Stimulated activated CD4-positive, alpha-beta T cell treated with anti-CD3 and anti-CD28 coated beads, Interleukin-15, amount 100 ng/mL, for 48 hours (primary cell): Measurements from ENCODE around the gene DDX6.
"Not testable (repeated sequence)": the region's sequence is repeated elsewhere in the genome, so short reads cannot be mapped to it uniquely, and the experiment has no call there.

Source experiments
- DNase-seq, 2 donors: peaks; one replicate each; pipeline ENCODE4 v3.0.0-alpha.2; 2020; ENCODE audit warnings: low read depth in 2 of 2

The DDX6 gene, protein sequence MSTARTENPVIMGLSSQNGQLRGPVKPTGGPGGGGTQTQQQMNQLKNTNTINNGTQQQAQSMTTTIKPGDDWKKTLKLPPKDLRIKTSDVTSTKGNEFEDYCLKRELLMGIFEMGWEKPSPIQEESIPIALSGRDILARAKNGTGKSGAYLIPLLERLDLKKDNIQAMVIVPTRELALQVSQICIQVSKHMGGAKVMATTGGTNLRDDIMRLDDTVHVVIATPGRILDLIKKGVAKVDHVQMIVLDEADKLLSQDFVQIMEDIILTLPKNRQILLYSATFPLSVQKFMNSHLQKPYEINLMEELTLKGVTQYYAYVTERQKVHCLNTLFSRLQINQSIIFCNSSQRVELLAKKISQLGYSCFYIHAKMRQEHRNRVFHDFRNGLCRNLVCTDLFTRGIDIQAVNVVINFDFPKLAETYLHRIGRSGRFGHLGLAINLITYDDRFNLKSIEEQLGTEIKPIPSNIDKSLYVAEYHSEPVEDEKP

DNA sequence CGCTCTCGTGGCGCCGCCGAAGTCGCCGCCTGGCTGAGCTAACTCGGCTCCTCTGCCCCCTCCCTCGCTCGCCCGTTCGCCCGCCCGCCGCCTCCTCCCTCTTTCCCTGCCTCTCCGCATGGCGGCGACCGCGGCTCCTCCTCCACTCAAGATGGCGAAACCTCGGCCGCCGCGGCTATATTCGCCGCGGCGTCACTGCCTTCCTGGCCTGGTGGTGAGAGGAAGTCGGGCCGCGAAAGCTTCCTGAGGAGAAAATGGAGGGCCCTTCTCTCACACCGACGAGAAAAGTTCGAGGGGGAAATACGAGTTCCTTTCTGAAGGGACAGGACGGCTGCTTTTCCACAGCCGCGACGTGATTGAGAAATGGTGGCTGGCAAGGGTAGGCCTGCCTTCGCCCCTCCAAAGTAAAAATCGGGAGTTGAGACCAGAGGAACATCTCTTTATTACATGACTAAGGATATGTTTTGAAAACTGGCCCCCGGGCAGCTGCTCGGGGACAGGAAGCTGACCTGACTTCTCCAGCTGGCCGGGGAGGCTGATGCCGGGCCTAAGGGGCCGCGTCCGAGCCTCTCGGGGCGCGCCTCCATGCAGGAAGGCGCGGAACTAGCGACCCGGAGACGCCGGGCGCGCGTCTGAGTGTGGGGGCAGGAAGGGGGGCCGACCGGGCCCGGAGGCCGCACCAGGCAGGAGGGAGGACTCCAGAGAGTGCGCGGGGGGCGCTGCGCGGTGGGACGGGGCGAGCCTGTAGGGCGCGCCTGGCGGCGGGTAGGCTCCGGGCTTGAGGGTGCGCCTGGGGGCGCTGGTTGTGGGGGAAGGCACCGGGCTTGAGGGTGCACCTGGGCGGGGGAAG, at the start of gene DDX6:
TSS of gene DDX6 (minus strand) at position 54 of the 850 bp plus-strand sequence. CDS start 4,913 bp downstream, outside the sequence.
- DNase-seq = peak; percentile 83 to 88

DNA sequence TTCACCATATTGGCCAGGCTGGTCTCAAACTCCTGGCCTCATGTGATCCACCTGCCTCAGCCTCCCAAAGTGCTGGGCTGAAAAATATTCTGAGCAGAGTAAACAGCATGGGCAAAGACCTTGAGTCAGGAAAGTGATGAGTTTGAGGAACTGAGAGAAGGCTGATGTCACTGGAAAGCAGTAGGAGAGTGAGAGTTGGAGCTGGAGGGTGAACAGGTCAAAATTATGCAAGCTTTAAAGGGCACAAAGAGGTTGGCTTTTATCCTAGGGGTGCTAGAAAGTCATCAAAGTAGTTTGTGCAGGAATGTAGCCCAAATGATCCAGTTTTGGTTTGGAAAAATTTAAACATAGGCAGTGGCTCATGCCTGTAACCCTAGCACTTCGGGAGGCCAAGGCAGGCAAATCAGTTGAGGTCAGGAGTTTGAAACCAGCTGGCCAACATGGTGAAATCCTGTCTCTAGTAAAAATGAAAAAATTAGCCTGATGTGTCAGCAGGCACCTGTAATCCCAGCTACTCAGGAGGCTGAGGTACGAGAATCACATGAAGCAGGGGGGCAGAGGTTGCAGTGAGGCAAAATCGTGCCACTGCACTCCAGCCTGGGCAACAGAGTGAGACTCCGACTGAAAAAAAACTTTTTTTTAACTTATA, 48.1 kb upstream of the DDX6 start:
- DNase-seq = no peak

DNA sequence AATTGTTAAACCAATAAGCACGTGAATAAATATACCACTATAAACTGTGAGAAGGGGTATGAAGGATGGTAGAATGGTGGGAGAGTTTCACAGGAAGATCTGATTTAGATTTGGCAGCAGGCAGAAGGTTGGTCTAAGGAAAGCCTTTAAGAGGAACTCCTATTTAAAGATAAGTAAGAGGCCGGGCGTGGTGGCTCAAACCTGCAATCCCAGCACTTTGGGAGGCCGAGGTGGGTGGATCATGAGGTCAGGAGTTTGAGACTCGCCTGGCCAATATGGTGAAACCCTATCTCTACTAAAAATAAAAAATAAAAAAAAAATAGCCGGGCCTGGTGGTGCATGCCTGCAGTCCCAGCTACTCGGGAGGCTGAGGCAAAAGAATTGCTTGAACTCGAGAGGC, 46.9 kb upstream of the DDX6 start:
- no peak for DNase-seq

DNA sequence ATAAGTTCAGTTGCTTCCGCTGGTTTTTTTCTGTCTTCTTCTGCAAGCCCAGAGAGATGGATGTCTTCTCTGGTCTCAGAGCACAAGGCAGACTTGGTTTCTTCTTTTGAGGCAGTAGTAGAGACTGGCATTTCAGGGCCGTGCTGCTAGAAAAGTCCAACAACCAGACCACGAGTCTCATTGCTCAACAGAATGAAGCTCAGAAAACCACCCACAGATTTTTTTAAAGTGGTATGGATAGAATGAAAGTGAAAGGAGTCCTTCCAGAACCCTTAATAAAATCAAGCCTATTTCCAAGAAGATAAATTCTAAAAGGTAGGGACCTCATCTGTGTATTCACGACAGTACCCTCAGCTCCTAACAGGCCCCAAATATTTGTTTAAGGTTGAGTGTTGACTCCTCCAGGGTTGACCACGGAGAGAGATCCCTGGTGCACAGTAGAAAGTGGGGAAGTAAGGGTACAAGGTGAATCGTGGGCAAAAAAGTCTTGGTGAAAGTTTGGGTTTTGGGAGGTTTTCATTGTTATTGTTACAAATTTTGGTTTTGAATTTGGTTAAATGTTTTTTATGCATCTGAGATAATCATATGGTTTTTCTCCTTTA, 43.6 kb upstream of the DDX6 start:
- no peak for DNase-seq

DNA sequence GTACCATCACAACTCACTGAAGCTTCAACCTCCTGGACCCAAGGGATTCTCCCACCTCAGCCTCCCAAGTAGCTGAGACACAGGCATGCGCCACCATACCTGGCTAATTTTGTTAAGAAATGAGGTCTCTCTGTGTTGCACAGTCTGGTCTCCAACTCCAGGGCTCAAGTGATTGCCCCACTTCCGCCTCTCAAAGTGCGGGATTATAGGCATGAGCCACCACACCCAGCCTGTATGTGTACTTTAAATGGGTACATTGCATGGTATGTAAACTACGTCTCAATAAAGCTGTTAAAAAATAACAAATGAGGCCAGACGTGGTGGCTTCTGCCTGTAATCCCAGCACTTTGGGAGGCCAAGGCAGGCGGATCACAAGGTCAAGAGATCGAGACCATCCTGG, 36.2 kb upstream of the DDX6 start:
- no peak for DNase-seq

DNA sequence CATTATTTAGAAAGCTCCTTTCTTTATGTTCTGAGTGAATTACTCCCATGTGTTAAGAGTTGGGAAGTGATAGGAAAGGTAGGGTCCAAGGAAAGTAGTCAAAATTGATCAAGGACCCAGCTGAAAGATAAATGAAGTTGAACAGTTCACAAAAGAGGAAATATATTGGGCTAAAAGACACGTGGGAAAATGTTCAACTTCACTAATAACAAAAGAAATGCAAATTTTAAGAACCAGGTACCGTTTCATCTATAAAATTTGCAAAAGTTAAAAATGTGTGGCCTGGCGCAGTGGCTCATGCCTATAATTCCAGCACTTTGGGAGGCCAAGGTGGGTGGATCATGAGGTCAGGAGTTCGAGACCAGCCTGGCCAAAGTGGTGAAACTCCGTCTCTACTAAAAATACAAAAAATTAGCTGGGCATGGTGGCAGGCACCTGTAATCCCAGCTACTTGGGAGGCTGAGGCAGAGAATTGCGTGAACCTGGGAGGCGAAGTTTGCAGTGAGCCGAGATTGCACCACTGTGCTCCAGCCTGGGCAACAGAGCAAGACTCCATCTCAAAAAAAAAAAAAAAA, 32.1 kb upstream of the DDX6 start:
- not testable (repeated sequence) for DNase-seq

DNA sequence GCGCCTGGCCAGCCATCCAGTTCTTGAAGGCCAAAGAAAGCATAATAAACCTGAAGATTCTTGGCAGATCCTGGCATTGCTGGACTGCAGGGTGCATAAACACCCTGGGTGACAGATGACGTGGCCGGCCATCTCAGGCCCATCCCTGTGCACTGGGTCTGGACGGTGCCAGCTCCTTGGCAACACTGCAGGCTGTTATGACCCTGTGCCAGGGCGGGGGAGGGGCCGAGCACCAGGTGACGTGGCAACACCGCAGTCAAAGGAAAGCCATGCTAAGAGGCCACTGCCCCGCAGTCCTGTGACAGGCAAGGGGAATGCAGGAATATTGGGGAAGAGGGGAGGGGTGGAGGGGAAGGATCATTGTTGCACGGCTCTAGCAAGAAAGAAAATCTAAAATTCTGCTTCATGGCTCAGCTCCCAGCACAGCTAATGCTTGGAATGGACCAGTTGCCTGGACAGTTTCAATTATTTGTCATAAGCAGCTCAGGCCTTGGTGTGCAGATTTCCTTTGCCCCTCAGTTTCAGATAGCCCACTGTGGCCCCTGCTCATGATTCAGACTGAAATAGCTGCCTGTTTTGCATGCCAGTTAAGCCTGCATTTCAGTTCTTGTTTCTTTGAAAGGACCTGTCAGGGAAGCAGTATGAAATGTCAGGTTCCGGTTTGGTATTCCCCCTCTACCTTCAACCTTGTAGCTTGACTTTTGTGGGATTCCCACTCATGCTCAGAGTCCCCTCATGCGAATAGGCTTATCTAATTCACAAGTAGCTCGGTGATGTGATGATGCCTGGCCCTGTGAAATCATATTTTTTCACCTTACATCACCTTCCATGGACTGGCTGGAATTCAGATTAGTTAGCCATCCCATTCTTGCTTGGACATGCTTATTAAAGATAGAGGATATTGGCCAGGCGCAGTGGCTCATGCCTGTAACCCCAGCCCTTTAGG, 29.7 kb upstream of the DDX6 start:
- DNase-seq = no peak

DNA sequence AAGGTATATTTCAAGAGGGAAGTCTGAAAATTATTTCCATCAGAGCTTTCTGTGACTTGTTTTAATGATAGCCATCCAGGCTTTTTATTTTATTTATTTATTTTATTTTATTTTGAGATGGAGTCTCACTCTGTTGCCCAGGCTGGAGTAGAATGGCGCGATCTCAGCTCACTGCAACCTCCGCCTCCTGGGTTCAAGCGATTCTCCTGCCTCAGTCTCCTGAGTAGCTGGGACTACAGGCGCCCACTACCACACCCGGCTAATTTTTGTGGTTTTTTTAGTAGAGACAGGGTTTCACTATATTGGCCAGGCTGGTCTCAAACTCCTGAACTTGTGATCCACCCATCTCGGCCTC, 29.0 kb upstream of the DDX6 start:
- DNase-seq = not testable (repeated sequence)

DNA sequence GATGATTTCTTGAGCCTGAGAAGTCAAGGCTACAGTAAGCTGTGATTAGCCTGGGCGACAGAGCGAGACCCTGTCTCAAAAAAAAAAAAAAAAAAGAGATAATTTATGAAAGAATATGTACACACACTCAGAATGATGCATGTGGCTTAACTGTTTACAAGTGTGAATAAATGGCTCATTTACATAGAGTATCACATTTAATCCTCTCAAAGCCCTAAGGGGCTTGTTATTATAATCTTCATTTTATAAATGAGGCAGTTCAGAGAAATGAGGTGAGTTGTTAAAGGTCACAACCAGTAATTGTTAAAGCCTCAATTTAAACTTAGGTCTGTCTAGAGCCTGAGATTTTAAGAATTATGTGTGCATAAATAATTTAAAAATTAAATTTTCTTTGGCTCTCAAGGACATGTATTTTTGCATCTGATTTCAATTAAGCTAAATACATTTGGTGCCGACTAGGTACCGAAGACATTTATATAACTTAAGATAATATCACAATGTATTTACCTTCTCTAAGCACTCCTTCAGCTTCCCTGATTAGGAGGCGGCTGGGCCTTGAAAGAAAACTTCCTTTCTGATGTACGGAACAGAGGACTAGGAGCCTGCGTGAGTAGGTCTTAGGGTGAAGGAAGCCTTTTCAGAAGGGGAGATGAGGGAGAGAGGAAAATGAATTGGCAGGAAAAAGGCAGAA, 28.5 kb upstream of the DDX6 start:
- no peak for DNase-seq

DNA sequence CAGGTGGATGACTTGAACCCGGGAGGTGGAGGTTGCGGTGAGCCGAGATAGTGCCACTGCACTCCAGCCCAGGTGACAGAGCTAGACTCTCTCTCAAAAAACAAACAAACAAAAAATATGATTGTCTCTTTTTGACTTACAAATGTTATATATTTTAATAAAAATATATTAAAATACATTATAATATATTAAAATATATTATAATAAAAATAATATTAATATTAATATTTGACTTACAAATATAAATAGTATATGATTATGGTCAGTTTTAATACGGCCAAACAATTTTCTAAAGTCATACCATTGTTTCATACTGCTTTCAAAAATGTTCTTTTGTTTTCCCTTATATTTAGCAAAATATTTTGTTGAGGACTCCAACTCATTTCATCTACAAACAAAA, 27.2 kb upstream of the DDX6 start:
- no peak for DNase-seq

DNA sequence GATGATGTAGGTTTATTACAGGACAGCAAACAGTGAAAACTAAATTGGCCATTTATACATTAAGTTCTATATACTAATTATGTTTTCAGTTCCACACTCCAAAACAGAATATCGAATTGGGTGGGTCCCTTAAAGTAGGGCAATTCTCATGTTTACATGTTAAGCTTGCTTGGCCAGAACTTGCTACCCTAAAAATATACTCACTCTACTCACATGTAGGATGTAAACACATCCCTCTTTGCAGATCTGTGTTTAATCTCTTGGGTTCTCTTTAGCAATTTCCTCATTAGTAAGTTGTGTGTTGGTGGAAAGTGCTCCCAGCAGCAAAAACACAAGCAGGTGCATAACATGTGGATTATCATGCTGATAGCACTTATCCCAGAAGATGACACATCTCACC, 22.6 kb upstream of the DDX6 start:
- DNase-seq = no peak

DNA sequence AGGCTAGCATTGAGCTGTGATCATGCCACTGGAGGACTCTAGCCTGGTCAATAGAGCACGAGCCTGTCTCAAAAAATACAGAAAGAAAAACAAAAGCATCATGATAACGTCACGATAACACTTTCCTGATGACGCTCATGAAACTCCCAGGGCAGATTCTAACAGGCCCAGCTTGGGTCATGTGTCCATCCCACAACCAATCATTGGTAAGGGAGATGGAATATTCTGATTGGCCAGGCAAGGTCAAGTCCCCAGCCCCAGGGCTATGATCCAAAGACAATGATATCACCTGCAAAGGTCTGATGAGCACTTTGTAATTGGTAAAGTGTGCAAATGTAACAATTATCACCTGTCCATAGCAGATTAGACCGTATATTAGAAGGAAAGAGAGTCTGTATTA, 21.5 kb upstream of the DDX6 start:
- DNase-seq = no peak

DNA sequence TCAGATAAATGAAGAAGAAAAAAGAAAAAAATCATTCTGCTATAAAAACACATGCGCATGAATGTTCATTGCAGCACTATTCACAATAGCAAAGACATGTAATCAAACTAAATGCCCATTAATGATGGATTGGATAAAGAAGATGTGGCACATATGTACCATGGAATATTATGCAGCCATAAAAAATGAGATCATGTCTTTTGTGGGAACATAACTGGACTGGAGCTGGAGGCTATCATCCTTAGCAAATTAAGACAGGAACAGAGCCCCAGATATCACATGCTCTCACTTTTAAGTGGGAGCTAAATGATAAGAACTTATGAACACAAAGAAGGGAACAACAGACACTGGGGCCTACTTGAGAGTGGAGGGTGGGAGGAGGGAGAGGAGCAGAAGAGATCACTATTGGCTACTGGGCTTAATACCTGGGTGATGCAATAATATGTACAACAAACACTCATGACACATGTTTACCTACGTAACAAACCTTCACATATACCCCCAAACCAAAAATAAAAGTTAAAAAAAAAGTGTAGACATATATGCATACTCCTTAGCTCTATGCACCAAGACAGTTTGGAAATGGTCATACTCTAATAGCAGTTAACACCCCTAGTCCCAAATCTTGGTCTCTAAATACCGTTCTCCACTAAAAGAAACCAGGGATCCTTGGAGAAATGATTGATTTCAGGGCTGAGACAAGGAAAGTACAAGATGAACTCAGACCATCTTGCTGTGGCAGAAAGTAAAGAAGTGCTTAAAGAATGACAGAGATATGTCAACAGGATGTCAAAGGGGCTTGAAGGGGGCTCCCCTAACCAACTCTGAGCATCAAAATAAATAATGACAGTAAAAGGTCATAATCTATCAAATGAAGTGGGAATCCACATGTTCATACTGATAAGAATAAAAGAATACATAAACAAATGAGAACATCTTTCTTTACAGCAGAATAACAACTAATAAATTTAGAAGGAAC, 17.1 kb upstream of the DDX6 start:
- no peak for DNase-seq

DNA sequence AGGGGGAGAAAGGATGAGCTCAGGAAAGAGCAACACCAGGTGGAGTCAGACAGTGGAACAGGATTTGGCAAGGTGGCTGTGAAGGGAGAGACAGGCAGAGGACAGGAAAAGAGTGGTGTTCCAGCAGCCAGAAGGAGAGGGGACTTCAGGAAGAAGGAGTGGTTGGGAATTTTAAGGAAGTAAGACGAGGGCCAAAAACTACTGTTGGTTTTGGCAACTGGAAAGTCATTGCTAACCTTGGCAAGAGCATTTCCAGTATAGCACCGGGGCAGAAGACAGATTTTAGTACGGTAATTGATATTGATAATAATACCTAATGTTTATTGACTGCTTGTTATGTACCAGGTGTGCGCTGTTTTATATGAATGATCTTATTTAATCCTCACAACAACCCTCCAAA, 15.4 kb upstream of the DDX6 start:
- no peak for DNase-seq

DNA sequence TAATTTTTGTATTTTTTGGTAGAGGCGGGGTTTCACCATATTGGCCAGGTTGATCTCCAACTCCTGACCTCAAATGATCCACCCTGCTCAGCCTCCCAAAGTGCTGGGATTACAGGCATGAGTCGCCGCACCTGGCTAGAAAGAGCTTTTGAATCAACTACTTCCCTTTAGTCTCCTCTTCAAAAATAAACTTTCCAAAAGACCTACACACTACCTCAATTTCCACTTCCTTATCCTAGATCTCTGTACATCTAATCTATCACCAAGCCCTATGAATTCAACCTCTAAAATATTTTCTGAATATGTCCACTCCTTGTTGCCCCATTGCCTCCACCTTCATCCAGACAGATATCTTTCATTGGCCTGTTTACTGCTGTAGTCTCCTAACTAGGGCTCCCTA, 13.1 kb upstream of the DDX6 start:
- DNase-seq = no peak

DNA sequence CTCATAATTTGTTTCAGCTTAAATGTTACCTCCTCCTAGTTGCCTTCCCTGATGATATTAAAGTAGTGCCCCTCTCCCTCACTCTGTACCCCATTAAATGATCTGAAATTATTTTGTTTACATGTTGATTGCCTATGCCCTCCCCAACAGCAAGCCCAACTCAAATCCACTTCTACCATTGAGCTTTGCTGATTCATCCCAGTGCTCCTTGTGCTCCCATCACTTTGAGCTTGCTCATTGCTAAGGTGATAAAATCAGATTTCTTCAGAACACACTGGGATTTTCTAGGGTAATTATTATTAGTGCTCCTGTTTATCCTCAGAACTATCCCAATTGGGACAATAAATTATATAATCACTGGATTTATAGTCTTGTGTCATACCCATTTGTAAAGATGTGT, 8.4 kb upstream of the DDX6 start:
- DNase-seq = no peak

DNA sequence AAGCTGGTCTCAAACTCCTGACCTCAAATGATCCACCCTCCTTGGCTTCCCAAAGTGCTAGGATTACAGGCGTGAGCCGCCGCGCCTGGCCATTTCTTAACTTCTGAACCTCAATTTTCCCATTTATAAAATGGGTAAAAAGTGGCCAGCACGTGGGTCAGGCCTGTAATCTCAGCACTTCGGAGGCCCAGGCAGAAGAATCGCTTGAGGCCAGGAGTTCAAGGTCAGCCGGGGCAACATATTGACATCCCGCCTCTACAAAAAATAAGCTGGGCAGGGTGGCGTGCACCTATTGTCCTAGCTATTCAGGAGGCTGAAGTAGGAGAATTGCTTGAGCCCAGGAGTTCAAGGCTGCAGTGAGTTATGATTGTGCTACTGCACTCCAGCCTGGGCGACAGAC, 6.5 kb upstream of the DDX6 start:
- no peak for DNase-seq

DNA sequence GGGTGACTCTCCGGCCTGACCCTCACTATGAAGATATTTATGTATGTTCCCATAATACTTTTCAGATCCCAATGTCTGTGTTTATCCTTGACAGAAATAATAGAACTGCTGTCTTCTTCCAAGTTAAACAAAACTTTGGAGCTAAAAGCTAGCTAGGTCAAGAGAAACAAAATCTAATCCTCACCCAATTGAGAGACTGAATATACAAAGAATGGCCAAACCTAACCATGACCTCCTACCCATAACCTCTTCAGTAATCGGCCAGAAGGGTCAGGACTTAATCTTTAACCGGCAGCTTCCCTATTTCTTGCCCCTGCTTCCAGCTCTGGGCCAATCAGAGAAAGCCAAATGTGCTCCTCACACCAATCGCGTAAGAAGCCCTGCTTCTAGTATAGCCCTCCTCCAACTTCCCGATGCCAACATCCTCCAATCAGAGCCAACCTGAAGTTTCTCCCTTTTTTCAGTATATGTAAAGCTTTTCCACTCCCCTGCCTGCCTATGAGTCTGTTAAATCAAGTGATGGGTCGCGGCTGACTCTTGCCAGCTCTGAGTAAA, 1.7 kb upstream of the DDX6 start:
- DNase-seq = peak; percentile 43 to 61
